PC-9 (cell line): ENCODE measurements around the gene RPL29.

Source experiments
- EZH2 ChIP-seq: fragments of 200-600 bp; sonication (generic); IDR thresholded peaks from 2 replicates; pipeline ENCODE4 v1.8.0; 2017; ENCODE audit warnings: antibody characterized with exemption, low read depth
- TF ChIP-seq, protein P1 (sequence below): fragments of 200-600 bp; sonication (generic); conservative IDR thresholded peaks from 2 replicates; pipeline ENCODE4 v1.6.1; 2017; ENCODE audit warnings: mixed run types, antibody characterized with exemption, mild to moderate bottlenecking, moderate library complexity

DNA sequence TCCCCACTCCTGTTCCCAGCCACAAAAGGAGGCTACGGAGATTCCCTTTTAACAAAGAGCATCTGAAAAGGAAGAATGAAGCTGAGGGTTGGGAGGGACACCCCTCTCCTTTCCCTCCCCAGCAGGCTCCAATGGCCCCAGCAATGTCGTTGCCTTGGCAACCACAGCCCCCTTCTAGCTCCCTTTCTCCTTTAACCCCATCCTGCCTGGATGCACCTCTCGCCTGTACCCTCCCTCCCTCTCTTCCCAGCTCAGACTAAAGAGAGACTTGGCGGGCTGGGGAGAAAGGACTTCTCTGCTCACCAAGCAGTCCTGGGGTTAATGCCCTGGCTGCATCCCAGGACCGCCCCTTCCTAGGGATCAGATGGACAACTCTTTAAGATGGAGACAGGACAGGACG lies 7.1 kb upstream of the RPL29 start:
- TF ChIP-seq, protein P1, sequence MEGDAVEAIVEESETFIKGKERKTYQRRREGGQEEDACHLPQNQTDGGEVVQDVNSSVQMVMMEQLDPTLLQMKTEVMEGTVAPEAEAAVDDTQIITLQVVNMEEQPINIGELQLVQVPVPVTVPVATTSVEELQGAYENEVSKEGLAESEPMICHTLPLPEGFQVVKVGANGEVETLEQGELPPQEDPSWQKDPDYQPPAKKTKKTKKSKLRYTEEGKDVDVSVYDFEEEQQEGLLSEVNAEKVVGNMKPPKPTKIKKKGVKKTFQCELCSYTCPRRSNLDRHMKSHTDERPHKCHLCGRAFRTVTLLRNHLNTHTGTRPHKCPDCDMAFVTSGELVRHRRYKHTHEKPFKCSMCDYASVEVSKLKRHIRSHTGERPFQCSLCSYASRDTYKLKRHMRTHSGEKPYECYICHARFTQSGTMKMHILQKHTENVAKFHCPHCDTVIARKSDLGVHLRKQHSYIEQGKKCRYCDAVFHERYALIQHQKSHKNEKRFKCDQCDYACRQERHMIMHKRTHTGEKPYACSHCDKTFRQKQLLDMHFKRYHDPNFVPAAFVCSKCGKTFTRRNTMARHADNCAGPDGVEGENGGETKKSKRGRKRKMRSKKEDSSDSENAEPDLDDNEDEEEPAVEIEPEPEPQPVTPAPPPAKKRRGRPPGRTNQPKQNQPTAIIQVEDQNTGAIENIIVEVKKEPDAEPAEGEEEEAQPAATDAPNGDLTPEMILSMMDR = no peak
- no peak for TF ChIP-seq EZH2
